Neural cell (in vitro differentiated cells): ENCODE results near the gene C1orf141. TPM values are rescaled to one million over a fixed set of nuclear protein-coding genes. Genes with fewer than 3 reads are reported as not detected.

Experiments used
- H2AFZ ChIP-seq: fragments of 200-600, 300-800 bp; sonication (generic), shearing (Covaris generic); 2 replicates; pipeline ENCODE4 v1.6.0; 2014; ENCODE audit warnings: low read depth, mild to moderate bottlenecking, antibody characterized with exemption, low read length, moderate library complexity
- H3F3A ChIP-seq: fragments of 200-600 bp; shearing (Covaris generic); 2 replicates; pipeline ENCODE4 v1.6.1; 2016; ENCODE audit warnings: mild to moderate bottlenecking, moderate library complexity, mixed read lengths, antibody characterized with exemption, low read length; ENCODE audit not compliant: insufficient read depth, poor library complexity, severe bottlenecking
- H3K27ac ChIP-seq: fragments of 200-600, 300-800 bp; sonication (generic), shearing (Covaris generic); 2 replicates; pipeline ENCODE4 v1.5.1; 2014; ENCODE audit warnings: mild to moderate bottlenecking, low read length, moderate library complexity
- H3K27me3 ChIP-seq: fragments of 300-800, 200-600 bp; sonication (generic), shearing (Covaris generic); 2 replicates; pipeline ENCODE4 v1.6.0; 2014; ENCODE audit warnings: mild to moderate bottlenecking, low read depth, low read length, moderate library complexity; ENCODE audit not compliant: insufficient read depth
- H3K36me3 ChIP-seq: fragments of 300-800, 200-600 bp; sonication (generic), shearing (Covaris generic); 2 replicates; pipeline ENCODE4 v1.5.1; 2014; ENCODE audit warnings: mild to moderate bottlenecking, antibody characterized with exemption, low read length, moderate library complexity; ENCODE audit not compliant: insufficient read depth
- H3K4me2 ChIP-seq: fragments of 300-800, 200-600 bp; sonication (generic), shearing (Covaris generic); 2 replicates; pipeline ENCODE4 v1.6.0; 2014; ENCODE audit warnings: mild to moderate bottlenecking, low read length
- H3K4me3 ChIP-seq: fragments of 300-800, 200-600 bp; sonication (generic), shearing (Covaris generic); 2 replicates; pipeline ENCODE4 v1.5.1; 2014; ENCODE audit warnings: mild to moderate bottlenecking, low read length, moderate library complexity
- H3K79me2 ChIP-seq: fragments of 200-600 bp; shearing (Covaris generic); replicated peaks from 2 replicates; pipeline ENCODE4 v1.6.0; 2014; ENCODE audit warnings: mild to moderate bottlenecking, low read length, moderate library complexity; ENCODE audit not compliant: insufficient read depth
- H3K9ac ChIP-seq: fragments of 300-800, 200-600 bp; sonication (generic), shearing (Covaris generic); 2 replicates; pipeline ENCODE4 v1.6.1; 2016; ENCODE audit warnings: mild to moderate bottlenecking, low read length, mixed read lengths
- H3K9me2 ChIP-seq: fragments of 200-600 bp; shearing (Covaris generic); 2 replicates; pipeline ENCODE4 v1.6.1; 2016; ENCODE audit warnings: mild to moderate bottlenecking, low read length, mixed read lengths; ENCODE audit not compliant: insufficient read depth
- H3K9me3 ChIP-seq: fragments of 200-600, 300-800 bp; sonication (generic), shearing (Covaris generic); 2 replicates; pipeline ENCODE4 v1.6.1; 2016; ENCODE audit warnings: mild to moderate bottlenecking, mixed run types, low read length, moderate library complexity, mixed read lengths
- H4K20me1 ChIP-seq: fragments of 200-600 bp; shearing (Covaris generic); 2 replicates; pipeline ENCODE4 v1.6.1; 2016; ENCODE audit warnings: mild to moderate bottlenecking, mixed run types; ENCODE audit not compliant: insufficient read depth
- EP300 ChIP-seq: fragments of 450-650 bp; conservative IDR thresholded peaks from 2 replicates; pipeline ENCODE4 v1.6.1; 2014; ENCODE audit warnings: antibody characterized with exemption, mild to moderate bottlenecking, moderate library complexity; ENCODE audit not compliant: poor library complexity, severe bottlenecking
- EZH2 ChIP-seq: fragments of 200-600, 300-800 bp; shearing (Covaris generic), sonication (generic); IDR thresholded peaks from 2 replicates; pipeline ENCODE4 v1.6.1; 2014; ENCODE audit warnings: antibody characterized with exemption, low read length, borderline replicate concordance, mild to moderate bottlenecking; ENCODE audit not compliant: insufficient read depth, poor library complexity, severe bottlenecking
- MXI1 ChIP-seq: fragments of 450-650 bp; conservative IDR thresholded peaks from 2 replicates; pipeline ENCODE4 v1.6.1; 2014; ENCODE audit warnings: antibody characterized with exemption, mild to moderate bottlenecking; ENCODE audit not compliant: poor library complexity, severe bottlenecking
- POLR2AphosphoS5 ChIP-seq: IDR thresholded peaks from 2 replicates; pipeline ENCODE4 v1.6.1; 2012
- RAD21 ChIP-seq: fragments of 450-650 bp; conservative IDR thresholded peaks from 2 replicates; pipeline ENCODE4 v1.6.1; 2014; ENCODE audit warnings: antibody characterized with exemption, mild to moderate bottlenecking, moderate library complexity
- SMC3 ChIP-seq: fragments of 450-650 bp; conservative IDR thresholded peaks from 2 replicates; pipeline ENCODE4 v1.6.1; 2014; ENCODE audit warnings: antibody characterized with exemption, mild to moderate bottlenecking, moderate library complexity; ENCODE audit not compliant: poor library complexity
- TAF1 ChIP-seq: IDR thresholded peaks from 2 replicates; pipeline ENCODE4 v1.6.1; 2012; ENCODE audit warnings: low read depth
- polyA plus RNA-seq: library from polyadenylated mRNA; depleted of rRNA; stranded (reverse); fragments of >200 nt; gene quantifications from 2 replicates; pipeline ENCODE4 v1.2.3, GENCODE V29; 2014
- TF ChIP-seq, protein P1 (sequence below): IDR thresholded peaks from 2 replicates; pipeline ENCODE4 v1.6.1; 2012; ENCODE audit warnings: borderline replicate concordance
- TF ChIP-seq, protein P2 (sequence below): fragments of 450-650 bp; IDR thresholded peaks from 2 replicates; pipeline ENCODE4 v1.5.1; 2014; ENCODE audit warnings: antibody characterized with exemption, mild to moderate bottlenecking, moderate library complexity; ENCODE audit not compliant: poor library complexity, severe bottlenecking

Gene C1orf141
- polyA plus RNA-seq, 1 donor from 2014 or later = not detected

DNA sequence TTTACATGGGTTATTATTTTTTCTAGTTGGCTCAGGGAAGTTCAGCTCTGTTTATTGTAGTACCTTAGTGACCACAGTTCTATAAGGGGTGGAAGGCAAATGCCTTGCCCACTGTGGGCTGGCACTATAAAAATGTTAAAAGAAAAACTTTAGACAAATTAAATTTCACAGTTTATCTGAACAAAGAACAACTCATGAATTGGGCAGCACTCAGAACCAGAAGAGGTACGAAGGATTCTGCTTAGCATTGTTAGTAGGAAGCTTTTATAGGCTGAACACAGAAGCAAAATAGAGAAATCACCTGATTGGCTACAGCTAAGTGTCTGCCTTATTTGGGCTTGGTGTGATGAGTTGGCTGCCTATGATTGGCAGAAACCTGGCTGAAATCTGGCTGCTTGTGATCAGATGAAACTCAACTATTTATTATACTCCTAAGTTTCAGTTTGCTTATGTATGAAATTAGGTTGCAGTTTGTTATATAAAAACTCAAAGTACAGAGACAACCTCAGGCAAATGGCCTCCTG, 45.0 kb downstream of the C1orf141 start:
- H4K20me1 ChIP-seq = no peaks in the 10 kb centered on the region
- no peaks in the 10 kb centered on the region for H3K27me3 ChIP-seq
- H3K27ac ChIP-seq = no peak overlapping the region
- TF ChIP-seq, protein P1, sequence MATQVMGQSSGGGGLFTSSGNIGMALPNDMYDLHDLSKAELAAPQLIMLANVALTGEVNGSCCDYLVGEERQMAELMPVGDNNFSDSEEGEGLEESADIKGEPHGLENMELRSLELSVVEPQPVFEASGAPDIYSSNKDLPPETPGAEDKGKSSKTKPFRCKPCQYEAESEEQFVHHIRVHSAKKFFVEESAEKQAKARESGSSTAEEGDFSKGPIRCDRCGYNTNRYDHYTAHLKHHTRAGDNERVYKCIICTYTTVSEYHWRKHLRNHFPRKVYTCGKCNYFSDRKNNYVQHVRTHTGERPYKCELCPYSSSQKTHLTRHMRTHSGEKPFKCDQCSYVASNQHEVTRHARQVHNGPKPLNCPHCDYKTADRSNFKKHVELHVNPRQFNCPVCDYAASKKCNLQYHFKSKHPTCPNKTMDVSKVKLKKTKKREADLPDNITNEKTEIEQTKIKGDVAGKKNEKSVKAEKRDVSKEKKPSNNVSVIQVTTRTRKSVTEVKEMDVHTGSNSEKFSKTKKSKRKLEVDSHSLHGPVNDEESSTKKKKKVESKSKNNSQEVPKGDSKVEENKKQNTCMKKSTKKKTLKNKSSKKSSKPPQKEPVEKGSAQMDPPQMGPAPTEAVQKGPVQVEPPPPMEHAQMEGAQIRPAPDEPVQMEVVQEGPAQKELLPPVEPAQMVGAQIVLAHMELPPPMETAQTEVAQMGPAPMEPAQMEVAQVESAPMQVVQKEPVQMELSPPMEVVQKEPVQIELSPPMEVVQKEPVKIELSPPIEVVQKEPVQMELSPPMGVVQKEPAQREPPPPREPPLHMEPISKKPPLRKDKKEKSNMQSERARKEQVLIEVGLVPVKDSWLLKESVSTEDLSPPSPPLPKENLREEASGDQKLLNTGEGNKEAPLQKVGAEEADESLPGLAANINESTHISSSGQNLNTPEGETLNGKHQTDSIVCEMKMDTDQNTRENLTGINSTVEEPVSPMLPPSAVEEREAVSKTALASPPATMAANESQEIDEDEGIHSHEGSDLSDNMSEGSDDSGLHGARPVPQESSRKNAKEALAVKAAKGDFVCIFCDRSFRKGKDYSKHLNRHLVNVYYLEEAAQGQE = no peak
- TF ChIP-seq RAD21 (no peak), EP300 (no peak), TAF1 (no peak), EZH2 (no peak), SMC3 (no peak), MXI1 (no peak), POLR2AphosphoS5 (no peak)
- TF ChIP-seq, protein P2, sequence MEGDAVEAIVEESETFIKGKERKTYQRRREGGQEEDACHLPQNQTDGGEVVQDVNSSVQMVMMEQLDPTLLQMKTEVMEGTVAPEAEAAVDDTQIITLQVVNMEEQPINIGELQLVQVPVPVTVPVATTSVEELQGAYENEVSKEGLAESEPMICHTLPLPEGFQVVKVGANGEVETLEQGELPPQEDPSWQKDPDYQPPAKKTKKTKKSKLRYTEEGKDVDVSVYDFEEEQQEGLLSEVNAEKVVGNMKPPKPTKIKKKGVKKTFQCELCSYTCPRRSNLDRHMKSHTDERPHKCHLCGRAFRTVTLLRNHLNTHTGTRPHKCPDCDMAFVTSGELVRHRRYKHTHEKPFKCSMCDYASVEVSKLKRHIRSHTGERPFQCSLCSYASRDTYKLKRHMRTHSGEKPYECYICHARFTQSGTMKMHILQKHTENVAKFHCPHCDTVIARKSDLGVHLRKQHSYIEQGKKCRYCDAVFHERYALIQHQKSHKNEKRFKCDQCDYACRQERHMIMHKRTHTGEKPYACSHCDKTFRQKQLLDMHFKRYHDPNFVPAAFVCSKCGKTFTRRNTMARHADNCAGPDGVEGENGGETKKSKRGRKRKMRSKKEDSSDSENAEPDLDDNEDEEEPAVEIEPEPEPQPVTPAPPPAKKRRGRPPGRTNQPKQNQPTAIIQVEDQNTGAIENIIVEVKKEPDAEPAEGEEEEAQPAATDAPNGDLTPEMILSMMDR = no peak
- no peaks in the 10 kb centered on the region for H3K36me3 ChIP-seq
- H3F3A ChIP-seq = no peaks in the 10 kb centered on the region
- H3K4me3 ChIP-seq = no peak overlapping the region
- no peaks in the 10 kb centered on the region for H3K9me2 ChIP-seq
- H2AFZ ChIP-seq = no peak overlapping the region
- H3K79me2 ChIP-seq = no peaks in the 10 kb centered on the region
- H3K9ac ChIP-seq = no peak overlapping the region
- no peak overlapping the region for H3K4me2 ChIP-seq
- H3K9me3 ChIP-seq = no peaks in the 10 kb centered on the region

DNA sequence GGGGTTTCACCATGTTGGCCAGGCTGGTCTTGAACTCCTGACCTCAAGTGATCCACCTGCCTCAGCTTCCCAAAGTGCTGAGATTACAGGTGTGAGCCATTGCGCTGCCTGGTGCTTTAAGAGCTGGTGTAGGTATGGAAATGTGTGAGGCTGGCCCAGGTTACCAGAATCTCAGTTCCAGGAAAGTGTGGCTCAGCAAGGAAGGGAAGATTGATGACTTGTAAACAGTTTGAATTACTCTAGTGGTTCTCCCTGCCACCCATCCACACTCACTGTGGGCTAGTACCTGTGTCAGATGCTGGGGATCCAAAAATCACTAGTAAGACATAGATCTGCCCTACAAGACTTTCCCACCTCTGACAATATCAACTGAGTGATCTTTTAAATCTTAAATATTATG, 46.3 kb downstream of the C1orf141 start:
- no peak overlapping the region for H3K9ac ChIP-seq
- no peaks in the 10 kb centered on the region for H3F3A ChIP-seq

More for the DNA sequence above, 46.3 kb downstream of the C1orf141 start:
- TF ChIP-seq, protein P1 = no peak
- TF ChIP-seq, protein P2 = no peak
- no peak for TF ChIP-seq MXI1
- TF ChIP-seq SMC3 = no peak
- TF ChIP-seq EP300 = no peak
- no peak for TF ChIP-seq POLR2AphosphoS5
- TF ChIP-seq TAF1 = no peak
- TF ChIP-seq EZH2 = no peak
- no peak for TF ChIP-seq RAD21
- H2AFZ ChIP-seq = no peak overlapping the region
- no peak overlapping the region for H3K4me2 ChIP-seq
- no peaks in the 10 kb centered on the region for H4K20me1 ChIP-seq
- no peaks in the 10 kb centered on the region for H3K9me3 ChIP-seq
- H3K27me3 ChIP-seq = no peaks in the 10 kb centered on the region
- H3K36me3 ChIP-seq = no peaks in the 10 kb centered on the region
- no peaks in the 10 kb centered on the region for H3K9me2 ChIP-seq
- H3K4me3 ChIP-seq = no peak overlapping the region
- no peaks in the 10 kb centered on the region for H3K79me2 ChIP-seq
- H3K27ac ChIP-seq = no peak overlapping the region
